ENCODE results near the gene MBD3.
"Not testable (repeated sequence)": the region's sequence is repeated elsewhere in the genome, so short reads cannot be mapped to it uniquely, and the experiment has no call there.

Gene MBD3, protein sequence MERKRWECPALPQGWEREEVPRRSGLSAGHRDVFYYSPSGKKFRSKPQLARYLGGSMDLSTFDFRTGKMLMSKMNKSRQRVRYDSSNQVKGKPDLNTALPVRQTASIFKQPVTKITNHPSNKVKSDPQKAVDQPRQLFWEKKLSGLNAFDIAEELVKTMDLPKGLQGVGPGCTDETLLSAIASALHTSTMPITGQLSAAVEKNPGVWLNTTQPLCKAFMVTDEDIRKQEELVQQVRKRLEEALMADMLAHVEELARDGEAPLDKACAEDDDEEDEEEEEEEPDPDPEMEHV

DNA sequence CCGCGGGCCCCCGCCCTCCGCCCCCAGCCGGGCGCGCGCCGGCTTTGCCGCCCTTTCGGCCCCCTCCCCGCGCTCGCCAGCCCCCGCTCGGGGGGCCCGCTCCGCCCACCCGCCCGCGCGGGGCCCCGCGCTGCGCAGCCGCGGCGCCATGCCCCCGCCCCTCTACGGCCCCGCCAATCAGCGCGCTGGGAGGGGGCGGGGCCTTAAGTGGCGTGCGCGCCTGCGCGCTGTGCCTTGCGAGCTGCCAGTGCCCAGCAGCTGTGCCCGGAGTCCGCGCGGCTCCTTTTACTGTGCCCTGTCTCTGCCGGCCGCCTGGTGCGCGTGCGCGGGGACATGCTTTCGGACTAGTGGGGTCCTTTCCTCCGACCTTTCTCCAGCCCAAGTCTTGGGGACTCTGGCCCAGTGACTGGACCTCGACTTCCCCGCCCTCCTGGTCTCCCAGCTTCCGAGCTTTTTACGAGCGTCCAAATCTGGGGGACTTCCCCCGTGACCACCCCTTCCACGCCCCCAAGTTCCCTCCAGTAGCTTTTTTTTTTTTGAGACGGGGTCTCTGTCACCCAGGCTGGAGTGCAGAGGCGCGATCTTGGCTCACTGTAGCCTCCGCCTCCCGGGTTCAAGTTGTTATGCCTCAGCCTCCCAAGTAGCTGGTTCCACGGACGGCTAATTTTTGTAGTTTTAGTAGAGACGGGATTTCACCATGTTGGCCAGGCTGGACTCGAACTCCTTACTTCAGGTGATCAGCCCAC lies at the start of gene MBD3:
Gene MBD3, minus strand, starts transcription at position 111 of the 746 bp plus-strand sequence. CDS start 234 bp downstream, outside the sequence.
- peak; percentile 81 for DNase-seq

DNA sequence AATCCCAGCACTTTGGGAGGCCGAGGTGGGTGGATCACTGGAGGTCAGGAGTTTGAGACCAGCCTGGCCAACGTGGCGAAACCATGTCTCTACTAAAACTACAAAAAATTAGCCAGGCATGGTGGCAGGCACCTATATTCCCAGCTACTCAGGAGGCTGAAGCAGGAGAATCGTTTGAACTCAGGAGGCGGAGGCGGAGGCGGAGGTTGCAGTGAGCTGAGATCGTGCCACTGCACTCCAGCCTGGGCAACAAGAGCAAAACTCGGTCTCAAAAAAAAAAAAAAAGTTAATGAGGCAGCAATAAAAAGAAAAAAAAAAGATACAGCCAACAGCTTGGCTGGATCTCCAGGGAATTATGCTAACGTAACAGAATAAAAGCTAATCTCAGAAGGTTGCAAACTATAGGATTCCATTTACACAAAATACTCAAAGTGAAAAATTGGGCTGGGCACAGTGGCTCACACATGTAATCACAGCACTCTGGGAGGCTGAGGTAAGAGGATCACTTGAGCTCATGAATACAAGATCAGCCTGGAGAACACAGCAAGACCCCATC lies 48.3 kb upstream of the MBD3 start:
- DNase-seq, result not testable (repeated sequence)

DNA sequence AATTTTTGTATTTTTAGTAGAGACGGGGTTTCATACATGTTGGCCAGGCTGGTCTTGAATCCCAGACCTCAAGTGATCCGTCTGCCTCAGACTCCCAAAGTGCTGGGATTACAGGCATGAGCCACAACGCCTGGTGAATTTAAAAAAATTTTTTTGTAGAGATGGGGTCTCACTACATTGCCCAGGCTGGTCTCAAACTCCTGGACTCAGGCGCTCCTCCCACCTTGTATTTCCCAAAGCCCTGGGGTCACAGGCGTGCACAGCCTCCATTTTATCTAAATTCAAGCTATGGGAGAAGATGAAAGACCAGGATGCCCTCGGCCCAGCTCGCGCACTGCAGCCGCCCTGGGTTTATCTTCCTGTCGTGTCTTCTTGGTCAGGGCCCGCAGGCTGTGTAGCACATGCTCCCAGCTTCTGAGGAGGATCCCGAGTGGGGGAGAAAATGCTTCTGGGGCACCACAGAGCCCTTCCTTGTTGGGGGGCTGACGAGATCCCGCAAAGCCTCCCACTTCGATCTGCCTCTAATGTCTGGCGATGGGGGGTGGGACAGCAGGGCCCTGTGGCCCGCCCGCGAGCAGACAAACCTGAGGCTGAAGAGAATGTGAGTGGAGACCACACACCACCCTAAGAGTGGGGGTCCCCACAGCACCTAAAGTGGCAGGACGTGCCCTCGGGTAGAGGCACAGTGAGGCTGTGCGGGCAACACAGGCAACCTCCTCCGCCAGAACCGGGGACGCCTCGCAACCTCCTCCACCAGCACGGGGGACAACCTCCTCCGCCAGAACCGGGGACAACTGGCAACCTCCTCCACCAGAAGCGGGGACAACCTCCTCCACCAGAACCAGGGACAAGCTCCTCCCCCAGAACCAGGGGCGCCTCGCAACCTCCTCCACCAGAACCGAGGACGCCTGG lies 43.9 kb upstream of the MBD3 start:
- DNase-seq, result no peak

GRCh38 chr19:1634938-1635243 lies 42.2 kb upstream of the MBD3 start:
- no peak for DNase-seq

DNA sequence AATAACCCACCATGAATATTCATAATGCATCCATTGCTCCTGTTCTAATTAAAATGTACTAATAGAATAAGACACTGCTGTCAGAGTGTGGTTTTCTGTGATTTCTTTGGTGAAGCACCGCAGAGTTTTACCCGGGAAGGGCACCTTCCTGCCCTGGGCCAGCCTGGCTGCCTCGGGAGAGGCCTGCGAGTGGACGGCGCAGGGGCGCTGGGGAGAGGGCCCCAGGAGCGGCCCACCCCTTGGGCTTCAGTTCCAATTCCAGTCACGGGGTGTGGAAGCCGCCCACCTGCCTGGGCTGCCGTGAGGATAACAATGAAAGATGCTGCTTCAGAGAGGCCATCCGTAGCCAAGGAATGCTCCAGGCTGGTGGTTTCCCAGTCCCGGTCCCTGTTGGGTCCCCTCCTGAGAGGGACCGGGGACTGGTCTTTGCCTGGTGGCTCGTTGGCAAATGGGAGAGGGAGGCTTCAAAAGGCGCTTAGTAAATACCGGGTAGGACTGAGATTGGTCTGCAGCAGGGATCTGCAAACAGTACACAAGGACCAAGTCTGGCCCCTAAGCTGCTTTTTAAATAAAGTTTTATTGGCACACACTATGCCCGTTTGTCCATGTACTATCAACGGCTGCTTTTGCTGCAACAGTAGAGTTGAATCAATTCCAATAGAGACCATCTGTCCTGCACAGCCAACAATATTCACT lies 41.7 kb upstream of the MBD3 start:
- DNase-seq, result no peak

- DNase-seq, result no peak
These were observed 40.7 kb upstream of the MBD3 start for GRCh38 chr19:1633269-1633826.

- DNase-seq, result no peak
These were observed 40.0 kb upstream of the MBD3 start for GRCh38 chr19:1632462-1633268.

DNA sequence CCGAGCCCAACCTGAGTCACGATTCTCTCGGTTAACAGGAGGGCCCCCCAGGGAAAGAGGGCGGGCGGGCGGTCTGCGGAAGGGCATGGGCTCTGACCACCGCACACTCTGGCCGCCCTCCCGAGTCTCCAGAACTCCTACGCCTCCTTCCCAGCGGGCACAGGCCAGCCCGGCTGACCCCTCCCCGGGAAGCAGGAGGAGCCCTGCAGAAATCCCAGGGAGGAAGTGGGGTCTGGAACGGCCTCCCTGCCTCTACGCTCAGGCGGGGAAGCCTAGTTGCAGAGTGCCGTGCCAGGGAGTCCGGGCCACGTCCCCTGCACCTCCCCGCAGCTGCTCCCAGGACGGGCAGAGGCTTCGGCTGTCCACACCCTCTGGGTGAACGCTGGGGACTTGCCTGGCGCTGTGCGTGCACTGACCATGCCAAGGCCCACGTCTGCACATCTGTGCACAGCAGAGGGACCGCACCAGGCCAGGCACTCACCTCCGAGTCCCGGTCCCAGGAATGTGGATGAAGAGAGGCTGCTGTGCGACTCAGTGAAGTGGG lies 39.0 kb upstream of the MBD3 start:
- no peak for DNase-seq

DNA sequence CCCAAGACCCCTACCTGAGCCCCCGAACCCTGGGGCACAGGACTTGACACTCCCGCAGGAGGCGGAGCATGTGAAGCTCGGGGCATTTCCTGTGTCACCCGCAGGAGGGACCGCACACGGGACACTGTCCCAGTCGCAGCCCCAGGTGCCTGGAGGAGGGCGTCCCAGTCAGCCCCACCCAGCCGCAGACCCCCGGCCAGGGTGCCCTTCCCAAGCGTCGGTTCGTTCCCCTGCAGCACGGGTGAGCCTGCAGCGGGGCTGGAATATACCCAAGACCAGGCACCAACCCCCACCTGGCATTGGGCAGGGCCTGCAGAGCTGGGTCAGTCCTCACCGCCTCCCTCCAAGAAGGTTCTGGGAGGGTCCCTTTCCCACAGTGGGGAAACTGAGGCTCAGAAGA lies 38.1 kb upstream of the MBD3 start:
- DNase-seq, result no peak

DNA sequence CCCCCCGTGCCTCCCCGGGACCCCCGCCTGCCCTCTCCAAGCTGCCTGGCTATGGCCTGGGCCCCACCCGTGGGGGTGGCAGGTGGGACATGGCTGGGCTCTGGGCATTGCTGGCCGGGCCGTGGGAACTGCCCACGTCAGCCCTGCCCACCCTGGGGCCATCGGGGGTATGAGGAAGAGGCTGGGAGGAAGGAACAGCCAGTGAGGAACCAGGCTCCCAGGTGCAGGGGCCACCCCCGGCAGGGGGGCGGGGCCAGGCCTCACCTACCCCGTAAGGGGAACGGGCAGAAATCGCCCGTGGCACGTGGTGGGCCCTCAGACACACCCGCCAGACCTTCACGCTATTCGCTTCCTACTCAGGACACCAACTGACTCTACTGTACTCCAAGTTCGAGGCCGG lies 37.3 kb upstream of the MBD3 start:
- no peak for DNase-seq

GRCh38 chr19:1629256-1629808 lies 36.7 kb upstream of the MBD3 start:
- no peak for DNase-seq

- no peak for DNase-seq
These were observed 34.5 kb upstream of the MBD3 start for GRCh38 chr19:1627194-1627593.

- no peak for DNase-seq
These were observed 33.8 kb upstream of the MBD3 start for GRCh38 chr19:1626417-1627010.

DNA sequence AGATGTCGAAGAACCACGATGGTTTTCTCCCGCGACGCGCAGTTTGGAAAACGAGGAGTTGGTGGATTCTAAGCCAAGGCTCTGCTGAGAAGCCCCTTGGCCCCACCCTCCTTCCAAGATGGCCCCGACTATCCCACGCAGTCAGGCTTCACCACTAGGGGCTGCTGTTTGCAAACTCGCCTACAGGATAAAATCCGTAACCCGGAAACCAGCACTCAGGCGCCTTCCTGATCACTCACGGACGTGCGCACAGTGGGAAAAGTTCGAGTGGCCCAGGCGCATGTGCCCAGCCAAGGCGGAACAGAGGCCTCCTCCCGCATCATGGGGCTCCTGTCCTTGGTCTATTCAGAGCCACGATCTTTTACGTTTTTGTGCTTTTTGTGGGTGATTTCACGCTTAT lies 31.8 kb upstream of the MBD3 start:
- no peak for DNase-seq

GRCh38 chr19:1622541-1622940 lies 29.9 kb upstream of the MBD3 start:
- no peak for DNase-seq

DNA sequence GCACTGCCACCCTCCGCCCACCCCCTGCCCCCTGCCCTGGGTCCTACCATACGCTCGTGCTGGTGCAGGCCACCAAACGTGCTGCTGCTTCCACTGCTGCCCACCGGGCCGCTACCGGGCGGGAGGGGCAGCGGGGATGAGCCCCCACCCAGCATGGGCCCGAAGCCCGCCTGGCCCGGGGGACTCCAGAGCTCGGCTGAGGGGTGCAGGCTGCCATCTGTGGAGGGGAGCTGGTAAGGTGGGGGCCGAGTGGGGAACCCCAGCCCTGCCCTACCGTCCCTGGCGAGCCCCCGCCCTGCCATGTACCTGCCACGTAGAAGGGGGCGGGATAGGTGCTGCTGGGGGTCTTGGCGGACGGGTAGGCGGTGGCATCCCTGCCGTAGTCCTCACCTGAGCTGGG lies 29.3 kb upstream of the MBD3 start:
- DNase-seq, result no peak

DNA sequence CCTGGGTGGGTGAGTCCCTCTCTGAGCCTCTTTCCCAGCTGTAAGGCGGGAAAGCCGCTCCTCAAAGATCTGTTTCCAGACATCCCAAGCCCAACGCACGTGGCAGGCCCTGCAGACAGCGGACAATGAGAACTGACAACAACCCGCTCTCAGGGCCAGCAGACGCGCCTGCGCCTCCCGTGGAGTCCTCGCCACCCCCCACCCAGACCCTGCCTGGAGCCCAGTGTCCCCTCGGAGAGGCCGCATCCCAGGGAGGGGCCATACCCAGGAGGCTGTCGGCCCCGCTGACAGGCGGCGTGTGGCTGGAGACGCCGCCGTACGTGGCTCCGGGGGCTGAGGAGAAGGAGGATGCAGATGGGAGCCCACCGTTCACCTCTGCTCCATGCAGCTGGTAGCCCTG lies 28.9 kb upstream of the MBD3 start:
- DNase-seq, result no peak

DNA sequence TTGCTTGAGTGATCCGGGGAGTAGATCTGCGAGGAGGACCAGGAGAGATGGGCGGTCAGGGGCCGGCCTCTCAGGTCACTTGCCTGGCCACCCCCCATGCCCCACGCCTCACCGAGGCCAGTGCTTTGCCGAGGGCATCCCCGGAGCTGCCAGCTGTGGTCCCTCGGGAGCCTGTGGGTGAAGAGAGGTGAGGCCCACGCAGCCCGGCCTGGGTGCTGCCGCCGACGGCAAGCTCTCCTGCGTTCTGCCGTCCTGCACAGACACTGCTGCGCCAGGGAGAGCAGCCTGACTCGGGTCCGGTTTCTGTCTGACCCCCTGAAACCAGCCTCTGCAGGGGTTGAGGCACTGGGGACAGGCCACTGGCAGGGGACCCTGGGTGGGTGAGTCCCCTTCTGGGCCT lies 28.4 kb upstream of the MBD3 start:
- no peak for DNase-seq

- no peak for DNase-seq
These were observed 27.8 kb upstream of the MBD3 start for GRCh38 chr19:1620502-1620901.

DNA sequence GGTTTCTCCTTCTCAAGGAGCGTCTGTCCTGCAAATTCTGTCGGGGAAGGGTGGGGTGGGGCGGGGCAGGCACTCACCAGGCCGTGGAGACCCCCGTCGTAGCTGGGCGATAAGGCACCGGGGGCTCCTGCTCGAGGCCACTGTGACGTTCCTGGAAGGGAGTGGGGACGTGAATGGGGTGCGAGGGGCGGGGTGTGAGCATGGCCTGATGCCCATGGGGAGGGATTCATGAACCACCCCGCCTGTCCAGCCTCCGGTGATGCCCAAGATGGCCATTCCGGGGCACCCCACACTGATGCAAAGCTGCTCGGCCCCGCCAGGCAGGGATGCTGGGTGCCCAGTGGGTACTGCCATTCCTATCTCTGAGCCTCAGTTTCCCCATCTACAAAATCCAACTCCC lies 27.0 kb upstream of the MBD3 start:
- DNase-seq, result no peak

DNA sequence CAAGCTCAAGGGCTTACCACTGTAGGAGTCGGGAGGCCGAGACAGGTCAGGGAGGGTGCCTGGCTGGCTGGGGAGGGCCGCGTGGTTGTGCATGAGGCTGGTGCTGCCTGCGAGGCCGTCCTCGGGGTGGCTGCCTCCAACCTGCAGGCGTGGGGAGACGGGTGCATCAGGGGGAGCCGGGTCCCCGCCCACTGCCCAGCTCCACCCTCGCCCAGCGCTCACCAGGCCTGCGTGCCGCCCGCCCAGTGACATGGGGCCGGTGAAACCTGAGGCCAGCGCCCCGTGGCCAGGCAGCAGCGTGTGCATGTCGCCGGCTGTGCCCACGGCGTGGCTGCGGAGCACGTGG lies 26.4 kb upstream of the MBD3 start:
- DNase-seq, result no peak
